Dedifferentiated amniotic fluid mesenchymal stem cell (primary cell): ENCODE measurements around the gene CCBE1.

Experiments
- DNase-seq: peaks from one replicate; pipeline ENCODE4 v3.0.0-alpha.2; 2016; ENCODE audit errors: extremely low spot score

CCBE1 gene

DNA sequence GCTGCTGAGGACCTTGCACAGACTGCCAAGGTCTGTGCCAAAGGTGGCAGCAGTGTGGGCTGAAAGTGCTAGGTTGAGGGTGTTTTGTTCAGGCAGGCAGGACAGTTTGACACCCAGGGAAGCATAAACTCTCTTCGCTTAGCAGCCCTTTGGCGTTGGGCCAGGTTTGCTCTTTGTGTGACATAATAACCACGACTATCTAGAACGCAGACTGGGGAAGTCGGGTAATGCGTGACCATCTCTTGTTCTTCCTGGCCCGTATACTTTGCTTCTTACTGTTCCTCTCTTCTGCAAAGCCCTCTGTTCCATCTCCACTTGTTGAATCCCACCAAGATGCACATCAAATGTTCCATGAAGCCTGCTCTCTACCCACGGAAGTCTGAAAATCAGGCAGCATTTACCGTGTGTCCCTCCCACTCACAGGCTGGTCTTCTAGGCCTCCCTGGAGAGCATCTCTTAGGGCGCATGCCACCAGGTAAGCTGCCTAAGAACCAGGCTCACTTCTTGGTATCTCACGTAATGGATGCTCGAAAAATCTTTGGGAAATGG is 241.4 kb downstream of the CCBE1 start:
- no peak for DNase-seq

- no peak for DNase-seq
Measured at GRCh38 chr18:59454909-59455727, 242.1 kb downstream of the CCBE1 start.

DNA sequence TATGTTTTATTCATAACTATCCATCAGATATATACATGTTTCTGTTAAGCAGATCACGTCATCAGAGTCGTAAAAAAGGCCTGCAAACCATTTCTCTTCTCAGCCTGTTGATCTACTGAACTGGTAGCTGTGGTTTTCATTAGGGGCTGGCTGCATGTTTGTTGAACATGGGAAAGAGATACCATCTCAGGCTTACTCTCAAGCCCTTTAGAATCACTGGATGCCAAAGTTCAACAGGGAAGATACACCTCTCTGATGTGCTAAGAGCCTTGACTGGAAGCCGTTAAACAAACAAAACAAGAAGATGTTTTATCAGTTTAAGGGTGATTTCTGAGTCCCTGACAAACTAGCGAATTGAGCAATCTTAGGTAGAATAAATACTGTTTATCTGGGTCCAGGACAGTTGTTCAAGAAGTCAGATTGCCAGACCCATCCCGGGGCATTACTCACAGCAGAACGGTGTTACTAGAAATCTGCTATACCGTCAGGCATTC is 243.7 kb downstream of the CCBE1 start:
- DNase-seq = no peak

- no peak for DNase-seq
Measured at GRCh38 chr18:59451963-59452362, 245.3 kb downstream of the CCBE1 start.

DNA sequence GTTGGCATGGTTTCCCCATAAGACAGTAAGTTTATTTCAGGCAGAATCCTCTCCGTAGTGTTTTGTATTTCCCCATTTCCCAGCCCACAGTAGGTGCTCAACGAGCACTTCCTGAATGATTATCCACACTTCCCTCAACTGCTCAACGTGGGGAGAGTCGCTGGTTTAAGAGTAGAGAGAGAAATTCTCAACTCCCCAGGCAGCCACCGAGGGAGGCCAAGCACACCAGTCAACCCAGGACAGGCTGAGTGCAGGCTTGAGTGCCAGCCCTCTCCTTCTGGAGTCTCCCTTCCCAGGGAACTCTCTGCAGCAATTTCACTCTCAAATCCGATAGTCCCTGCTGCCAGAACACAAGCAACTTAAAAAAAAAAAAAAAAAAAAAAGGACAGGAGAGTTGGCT is 246.2 kb downstream of the CCBE1 start:
- no peak for DNase-seq

GRCh38 chr18:59448546-59448945 is 248.7 kb downstream of the CCBE1 start:
- DNase-seq = no peak

- DNase-seq = no peak
Measured at GRCh38 chr18:59446012-59446411, 251.2 kb downstream of the CCBE1 start.

DNA sequence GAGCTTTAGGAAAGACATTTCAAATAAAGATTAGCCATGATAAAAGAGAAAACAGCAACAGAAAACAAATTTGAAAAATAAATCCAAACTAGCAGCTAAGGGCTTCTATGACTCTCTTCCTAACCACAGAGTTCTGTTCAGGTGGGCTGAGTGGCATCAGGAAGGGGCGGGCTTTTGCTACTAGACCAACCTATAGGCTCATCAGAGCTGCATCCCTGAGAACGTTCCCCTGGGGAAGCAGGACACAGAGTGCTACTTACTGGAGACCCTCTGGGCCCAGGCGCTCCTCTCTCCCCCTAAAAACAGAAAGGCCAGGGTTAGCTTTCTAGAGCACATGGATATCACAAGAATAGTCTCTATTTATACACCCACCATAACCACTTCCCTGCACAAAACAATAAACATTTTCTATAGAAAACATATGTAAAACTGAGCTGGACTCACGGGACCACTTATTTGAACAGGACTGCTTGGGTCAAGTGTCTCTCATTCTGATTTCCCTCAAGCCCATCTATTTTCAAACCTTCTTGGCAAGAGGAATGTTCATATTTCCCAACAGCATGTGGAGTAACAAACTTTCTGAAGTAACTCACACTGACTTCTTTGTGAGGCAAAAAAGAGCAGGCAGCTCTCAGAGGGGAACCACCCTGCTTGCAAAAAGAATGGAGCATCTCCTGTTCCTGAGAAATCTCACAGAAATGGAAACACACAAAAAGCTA is 259.2 kb downstream of the CCBE1 start:
- DNase-seq = no peak

DNA sequence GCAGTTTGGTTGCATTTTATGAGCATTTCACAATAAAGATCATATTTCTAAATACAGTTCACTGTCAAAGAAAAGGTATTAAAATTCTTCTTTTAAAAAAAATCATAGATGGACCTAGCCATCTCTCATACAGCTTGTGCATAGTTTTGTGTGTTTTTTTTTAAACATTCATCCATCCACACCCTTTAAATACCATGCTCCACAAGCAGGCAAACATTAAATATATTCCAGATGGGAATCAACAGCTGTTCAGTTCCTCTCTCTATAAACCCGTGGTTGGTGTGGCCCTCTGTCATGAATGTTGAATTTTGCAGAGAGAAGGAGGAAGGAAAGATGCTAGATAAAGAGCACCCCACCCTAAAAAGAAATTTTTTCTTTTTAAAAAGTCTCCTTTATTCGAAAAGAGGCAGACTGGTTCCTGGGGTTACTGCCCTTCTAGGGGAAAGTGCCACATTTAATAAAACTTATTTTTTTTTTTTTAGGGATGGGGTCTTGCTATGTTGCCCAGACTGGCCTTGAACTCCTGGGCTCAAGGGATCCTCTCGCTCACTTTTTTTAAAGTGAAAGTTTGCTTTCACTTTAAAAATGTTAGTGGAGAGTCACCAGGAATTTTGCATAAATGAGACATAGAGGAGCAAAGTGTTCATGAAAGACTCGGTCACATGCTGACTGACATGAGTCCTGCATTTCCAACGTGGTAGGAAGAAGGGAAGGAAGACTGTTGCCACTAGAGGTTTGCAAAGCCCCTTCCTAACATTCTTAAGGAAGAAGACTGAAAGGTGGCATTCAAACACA is 264.2 kb downstream of the CCBE1 start:
- DNase-seq = peak; percentile 30

DNA sequence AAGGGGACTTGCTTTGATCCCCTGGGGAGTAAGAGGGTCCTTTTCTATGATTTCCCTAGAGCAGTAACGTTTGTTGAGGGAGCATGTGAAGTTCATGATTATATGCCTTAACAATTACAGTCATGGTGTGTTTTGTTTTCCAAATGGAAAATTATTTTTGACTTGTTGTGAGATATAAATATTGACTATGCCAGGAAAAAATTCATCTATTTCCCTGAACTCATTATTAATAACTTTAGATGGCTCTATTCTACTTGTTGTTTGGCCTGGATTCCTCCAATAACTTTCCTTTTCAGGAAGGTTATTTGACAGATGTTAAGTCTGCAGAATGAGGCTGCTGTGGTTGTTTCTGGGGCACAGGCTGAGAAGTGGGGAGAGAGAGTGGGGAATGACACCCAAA is 266.1 kb downstream of the CCBE1 start:
- DNase-seq = no peak

DNA sequence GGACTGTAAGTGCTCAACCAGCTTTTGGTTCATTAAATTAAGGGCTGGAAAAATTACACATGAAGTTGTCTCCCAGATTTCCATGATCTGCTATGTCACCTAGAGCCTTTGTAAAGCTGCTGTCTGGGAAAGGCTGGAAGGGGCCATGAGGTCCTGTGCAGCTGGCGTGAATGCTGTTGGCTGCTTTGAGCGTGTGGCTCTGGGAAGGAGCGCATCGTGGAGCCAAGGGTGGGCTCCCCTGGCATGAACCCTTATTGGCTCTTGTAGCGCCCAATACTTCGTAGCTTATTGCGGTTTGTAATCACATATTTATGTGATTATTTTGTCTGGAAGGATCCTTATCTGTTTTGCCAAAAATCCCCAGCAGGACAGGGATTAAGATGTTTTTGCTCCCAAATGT is 267.6 kb downstream of the CCBE1 start:
- DNase-seq = no peak

DNA sequence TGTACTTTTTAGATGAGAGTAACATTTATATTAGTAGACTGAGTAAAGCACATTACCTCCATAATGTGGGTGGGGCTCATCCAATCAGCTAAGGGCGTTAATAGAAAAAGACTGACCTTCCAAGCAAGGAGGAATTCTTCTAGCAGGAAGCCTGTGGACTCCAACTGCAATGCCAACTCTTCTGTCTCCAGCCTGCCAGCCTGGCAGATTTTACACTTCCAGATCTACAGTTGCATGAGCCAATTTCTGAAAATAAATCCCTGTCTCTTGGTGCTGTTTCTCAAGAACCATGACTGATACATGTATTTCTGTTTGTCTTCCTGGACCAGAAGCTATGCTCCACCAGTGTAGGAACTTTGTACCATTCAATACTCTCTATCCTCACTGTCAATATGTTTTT is 269.2 kb downstream of the CCBE1 start:
- no peak for DNase-seq

DNA sequence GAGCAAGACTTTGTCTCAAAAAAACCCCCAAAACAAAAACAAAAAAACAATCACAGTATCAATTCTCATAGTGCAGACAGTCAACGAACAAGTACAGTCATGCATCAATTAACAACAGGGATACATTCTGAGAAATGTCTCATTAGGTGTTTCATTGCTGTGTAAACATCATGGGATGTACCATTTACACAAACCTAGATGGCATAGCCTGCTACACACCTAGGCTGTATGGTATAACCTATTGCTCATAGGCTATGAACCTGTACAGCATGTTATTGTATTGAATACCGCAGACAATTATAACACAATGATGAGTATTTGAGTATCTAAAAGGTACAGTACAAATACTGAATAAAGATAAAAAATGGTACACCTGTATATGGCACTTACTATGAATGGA is 270.4 kb downstream of the CCBE1 start:
- no peak for DNase-seq

GRCh38 chr18:59423259-59423658 is 274.0 kb downstream of the CCBE1 start:
- no peak for DNase-seq

DNA sequence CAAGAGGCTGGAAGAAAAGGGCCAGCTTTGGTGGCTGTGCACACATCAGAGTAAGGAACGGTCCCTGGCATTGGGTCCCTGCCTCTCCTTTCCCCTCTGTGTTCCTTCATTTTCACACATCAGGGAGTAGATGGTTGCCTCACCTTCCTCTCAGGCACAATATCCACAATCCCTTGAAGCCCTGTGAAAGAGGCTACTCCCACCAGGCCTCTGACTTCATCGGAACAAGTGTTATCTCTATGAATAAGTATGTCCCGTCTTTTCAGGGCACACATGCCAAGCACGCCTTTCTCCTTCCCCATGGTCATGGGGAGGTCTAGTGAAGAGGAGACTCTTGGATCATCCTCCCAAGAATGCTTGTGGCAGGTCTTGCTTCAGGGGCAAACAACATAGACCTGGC is 277.0 kb downstream of the CCBE1 start:
- no peak for DNase-seq

GRCh38 chr18:59419386-59419785 is 277.8 kb downstream of the CCBE1 start:
- DNase-seq = peak; percentile 79

DNA sequence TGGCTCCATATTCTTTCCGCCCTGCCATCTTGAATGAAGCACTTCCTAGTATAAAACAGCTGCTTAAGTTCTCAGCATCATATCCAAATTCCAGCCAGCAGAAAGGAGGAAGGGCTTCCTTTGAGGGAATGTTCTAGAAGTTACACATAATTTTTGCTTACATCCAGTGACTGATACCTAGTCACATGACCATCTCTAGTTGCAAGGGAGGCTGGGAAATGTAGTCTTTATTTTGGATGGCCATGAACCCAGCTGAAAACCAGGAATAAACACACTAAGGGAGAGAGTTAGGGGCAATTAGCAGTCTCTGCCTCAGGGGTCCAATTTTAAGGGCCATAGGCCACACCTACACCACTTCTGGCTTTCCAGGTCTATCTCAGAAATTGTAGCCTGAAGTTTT is 280.4 kb downstream of the CCBE1 start:
- no peak for DNase-seq

- DNase-seq = no peak
Measured at GRCh38 chr18:59414111-59414653, 283.0 kb downstream of the CCBE1 start.

GRCh38 chr18:59402432-59403090 is 294.7 kb downstream of the CCBE1 start:
- peak; percentile 52 for DNase-seq

DNA sequence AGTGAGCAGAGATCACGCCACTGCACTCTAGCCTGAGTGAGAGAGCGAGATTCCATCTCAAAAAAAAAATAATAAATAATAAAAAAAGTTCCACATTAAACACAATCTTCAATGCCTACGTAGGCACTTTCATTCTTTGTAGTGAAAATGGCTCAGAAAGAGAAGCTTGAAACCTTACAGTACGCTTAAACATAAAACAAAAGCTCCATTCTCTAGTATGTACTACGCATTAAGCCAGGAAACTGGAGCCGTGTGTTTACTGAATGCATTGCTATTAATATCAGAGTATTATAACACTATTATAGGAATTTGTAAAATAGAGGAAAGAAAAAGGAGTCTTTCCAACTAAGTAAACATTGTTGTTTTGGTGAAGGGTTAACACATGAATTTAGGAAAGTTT is 296.8 kb downstream of the CCBE1 start:
- DNase-seq = no peak
